DMS 273 (cell line): Measurements from ENCODE around the gene AGTRAP.

Experiments
- DNase-seq: peaks from one replicate; lab custom pipeline; 2025; ENCODE audit not compliant: unreplicated experiment; lab: John Stamatoyannopoulos, UW

Gene AGTRAP

DNA sequence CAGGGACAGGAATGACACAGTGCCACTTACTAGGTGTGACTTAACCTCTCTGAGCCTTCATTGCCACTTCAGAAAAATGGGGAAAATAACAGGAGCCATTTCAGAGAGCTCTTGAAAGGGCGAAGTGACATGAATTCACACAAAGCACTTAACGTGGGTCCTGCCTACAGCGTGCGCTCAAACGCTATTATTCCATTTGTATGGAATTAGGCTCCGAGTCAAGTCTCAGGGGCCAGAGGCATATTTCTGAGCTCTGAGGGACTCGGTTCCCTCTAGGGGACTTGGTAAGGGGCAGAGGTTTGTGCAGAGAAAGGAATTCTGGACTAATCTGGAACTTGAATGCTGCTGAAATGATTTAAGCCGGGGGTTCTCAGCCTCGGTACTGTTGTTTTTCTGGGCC, 30.3 kb upstream of the AGTRAP start:
- DNase-seq: no peak

DNA sequence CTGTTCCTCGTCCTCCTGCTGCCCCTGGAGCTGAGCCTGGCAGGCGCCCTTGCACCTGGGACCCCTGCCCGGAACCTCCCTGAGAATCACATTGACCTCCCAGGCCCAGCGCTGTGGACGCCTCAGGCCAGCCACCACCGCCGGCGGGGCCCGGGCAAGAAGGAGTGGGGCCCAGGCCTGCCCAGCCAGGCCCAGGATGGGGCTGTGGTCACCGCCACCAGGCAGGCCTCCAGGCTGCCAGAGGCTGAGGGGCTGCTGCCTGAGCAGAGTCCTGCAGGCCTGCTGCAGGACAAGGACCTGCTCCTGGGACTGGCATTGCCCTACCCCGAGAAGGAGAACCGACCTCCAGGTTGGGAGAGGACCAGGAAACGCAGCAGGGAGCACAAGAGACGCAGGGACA, 29.6 kb upstream of the AGTRAP start:
- no peak for DNase-seq

DNA sequence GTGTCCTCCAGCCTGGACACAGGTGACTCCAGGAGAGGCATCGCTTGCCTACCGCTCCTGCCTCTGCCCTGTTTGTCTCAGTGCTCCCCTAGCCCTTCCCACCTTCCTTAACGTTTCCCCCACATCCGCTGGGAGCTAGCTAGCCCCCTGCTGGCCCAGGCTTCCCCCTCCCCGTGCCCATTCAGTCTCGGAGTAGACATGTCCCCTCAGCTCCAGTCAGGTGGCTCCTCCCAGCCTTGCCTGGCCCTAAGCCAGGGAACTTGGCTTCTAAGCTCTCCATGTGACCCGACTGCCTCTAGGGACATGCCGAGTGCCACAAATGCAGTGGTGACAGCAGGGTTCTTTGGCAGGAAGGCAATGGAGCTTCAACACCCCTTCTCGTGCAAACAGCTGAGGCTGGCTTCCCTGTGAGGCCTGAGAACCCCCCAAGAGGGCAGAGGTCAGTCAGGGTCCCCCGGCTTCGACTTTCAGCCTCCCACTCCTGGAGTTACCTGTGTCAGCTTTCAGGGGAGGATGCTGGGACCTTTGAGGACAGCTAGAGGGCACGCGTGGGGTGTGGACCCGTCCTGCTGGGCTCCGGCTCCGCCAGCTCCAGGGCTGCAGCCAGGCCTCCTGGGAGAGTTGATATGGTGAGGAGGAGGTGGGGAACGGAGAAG, 28.2 kb upstream of the AGTRAP start:
- DNase-seq: peak; percentile 75

DNA sequence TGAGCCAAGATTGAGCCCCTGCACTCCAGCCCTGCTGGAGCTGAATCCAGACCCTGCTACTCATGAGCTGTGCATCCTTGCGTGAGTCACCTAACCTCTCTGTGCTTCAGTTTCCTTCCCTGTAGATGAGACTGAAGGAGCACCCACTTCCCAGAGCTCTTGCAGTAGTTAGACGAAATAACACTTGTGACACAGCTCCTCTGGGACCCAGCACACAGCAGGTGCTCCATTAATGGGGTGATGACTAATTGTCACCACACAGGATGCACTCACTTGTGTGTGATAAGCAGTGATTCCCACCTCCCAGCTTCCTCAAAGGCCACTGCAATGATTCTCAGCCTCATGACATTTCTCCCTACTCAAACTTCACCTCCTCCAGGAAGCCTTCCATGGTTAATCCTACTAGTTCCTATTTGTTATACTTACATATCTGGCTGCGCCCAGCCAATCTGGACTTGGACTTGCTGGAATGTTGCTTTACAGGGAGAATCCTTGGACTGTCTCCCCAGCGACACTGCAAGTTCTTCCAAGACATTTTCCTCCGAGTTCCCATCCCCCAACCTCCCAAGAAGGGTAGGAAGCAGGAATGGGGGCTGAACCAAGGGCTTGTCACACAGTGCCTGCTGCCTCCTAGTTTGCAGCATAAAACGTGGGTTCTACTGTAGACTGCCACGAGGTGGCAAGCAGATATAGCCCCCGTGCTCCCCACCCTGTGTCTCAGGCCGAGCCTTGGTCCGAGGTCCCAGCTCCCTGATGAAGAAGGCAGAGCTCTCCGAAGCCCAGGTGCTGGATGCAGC, 27.2 kb upstream of the AGTRAP start:
- no peak for DNase-seq

DNA sequence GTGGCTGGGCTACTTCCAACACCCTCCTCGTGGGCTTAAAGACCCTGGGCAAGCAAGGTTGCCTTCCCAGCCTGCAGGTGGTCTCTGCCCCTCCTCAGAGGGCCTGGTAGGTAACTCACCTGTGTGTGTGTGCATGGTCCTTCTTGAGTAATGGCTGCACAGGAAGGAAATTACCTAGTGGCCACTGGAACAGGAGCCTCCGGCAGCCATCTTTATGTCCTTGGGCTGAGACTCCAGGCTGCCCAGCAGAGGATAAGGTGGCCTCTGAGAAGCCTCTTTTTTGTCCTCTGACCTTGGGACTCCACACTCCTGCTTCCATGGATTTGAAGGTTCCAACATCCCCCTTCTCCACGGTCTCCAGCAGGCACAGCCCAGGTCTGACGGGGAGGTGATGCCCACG, 24.4 kb upstream of the AGTRAP start:
- no peak for DNase-seq

DNA sequence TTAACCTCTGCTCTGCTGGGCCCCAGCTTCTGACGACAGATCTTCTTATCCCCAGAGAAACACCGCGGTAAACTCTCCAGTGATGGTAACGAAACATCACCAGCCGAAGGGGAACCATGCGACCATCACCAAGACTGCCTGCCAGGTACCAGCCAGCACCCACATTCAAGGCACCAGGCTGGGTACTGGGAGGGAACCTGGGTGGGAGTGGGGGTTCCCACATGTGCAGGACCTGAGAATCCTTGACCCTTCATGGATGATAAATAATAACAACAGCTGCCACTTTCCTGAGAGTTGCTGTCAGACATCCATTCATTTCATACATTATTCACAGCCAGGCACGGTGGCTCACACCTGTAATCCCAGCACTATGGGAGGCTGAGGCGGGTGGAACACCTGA, 23.7 kb upstream of the AGTRAP start:
- DNase-seq: no peak

DNA sequence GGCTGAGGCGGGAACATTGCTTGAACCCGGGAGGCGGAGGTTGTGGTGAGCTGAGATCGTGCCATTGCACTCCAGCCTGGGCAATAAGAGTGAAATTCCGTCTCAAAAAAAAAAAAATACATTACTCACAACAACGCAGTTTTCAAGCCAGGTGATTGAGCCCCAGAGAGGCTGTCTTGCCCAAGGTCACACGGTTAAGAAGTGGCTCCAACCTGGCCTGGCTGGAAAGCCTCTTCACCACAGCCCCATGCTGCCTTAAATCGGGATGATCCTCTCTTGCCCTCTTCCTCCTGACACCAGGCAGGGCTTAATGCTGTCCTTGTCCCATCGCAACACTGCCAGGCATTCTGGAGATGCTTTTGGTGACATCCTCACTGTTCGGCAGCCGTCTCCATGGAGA, 22.8 kb upstream of the AGTRAP start:
- DNase-seq: no peak

DNA sequence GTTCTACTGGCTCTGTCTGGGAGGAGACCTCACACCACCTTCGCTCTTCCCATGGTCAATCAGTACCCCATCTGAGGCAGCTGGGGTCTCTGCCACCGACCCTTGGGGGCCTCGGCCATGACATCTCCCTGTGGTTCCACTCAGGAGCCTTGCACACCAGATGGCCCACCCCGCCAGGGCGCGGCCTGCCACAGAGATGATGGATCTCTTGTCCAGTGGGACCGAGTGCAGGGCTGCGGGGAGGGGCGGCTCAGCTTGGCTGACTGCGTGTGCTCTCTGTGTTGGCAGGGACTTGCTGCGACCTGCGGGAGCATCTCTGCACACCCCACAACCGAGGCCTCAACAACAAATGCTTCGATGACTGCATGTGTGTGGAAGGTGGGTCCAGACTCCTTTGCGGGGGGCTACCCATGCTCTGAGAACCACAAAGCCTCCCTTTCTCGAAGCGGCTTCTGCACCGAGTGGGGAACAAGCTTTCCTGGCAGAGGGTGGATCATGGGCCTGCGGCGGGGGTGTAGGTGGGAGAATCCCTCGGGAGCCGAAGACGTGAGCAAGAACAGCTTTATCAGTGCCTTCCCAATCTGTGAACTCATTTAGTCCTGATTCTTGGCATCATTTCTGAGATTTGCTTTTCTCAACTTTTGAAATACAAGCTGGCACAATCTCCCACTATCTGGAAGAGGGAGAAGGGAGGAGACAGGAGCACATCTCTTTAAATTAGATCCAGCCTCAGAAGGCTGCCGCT, 20.9 kb upstream of the AGTRAP start:
- peak; percentile 85 for DNase-seq

DNA sequence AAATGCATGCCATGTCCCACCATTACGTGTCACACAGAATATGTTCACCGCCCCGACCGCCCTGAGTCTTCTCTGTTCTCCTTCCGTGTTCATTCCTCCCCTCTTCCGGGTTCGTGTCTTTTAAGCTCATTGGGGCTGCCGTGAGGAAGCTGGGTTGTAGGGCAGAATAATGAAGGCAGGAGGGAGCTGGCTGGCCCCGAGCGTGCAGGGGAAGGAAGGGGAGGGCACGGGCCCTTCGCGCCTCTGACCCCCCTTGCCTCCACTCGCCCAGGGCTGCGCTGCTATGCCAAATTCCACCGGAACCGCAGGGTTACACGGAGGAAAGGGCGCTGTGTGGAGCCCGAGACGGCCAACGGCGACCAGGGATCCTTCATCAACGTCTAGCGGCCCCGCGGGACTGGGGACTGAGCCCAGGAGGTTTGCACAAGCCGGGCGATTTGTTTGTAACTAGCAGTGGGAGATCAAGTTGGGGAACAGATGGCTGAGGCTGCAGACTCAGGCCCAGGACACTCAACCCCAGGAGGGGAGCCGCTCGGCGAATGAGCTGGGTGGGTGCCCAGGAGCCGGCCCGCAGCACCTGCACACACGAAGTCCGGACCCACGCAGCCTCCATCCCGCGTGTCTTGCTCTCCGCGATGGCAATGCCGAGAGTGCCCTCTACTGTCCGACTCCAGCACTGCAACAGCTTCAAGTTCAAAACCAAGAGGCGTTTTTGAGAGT, 16.5 kb upstream of the AGTRAP start:
- DNase-seq: peak; percentile 87

DNA sequence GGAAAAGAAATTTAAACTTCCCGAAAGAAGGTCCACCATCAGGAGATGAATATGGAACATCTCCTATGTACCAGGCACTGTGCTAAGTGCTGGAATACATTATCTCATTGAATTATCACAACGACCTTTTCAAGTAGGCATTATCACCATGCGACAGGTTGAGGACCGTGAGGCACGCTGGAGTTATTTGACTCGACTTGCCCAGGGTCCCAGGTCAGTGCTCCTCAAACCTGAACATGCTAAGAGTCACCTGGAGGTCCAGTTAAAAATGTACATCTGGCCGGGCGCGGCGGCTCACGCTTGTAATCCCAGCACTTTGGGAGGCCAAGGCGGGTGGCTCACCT, 15.9 kb upstream of the AGTRAP start:
- no peak for DNase-seq

DNA sequence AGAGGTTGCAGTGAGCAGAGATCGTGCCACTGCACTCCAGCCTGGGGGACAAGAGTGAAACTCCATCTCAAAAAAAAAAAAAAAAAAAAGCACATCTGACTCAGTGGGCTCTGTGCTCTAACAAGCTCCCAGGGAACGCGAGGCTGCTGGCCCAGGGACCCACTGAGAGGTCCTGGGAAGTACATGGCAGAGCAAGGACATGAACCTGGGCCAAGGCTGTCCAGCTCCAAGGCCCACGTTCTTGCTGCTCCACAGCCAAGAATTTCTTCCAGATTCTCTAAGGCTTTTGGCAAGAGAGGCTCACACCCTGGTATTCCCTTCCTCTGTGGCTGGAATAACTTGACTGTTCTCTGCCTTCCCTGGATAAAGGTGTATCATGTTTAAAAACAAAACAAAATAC, 15.4 kb upstream of the AGTRAP start:
- DNase-seq: no peak

DNA sequence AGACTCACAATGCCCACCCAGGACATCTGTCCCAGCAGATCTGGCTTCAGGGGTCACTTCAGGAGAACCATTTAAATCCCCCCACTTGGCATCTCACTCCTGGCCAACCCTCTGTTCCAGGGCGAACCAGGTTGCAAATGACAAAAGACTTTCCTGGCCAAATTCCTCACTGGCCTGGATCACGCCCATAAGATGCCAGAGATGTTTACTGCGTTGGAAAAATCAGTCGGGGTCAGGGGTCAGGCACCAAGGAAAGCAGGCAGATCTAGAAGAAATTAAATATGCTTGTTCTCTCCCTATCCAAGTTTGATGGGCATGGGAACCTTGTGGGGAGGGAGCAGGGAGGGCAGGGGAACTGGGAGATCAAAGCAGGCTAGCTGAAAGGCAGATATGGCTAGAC, 14.6 kb upstream of the AGTRAP start:
- DNase-seq: no peak

DNA sequence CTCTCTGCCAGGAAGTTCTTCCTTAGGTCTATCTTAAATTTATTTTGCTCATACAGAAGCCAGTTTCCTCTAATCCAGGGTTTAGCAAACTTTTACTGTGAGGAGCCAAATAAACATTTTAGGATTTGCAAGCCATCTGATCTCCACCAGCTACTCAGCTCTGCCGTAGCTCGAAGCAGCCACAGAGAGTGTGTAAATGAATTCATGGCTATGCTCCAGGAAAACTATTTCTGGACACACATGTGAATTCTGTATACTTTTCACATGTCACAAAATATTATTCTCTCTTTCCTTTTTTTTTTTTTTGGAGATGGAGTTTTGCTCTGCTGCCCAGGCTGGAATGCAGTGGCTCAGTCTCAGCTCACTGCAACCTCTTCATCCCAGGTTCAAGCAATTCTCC, 13.4 kb upstream of the AGTRAP start:
- DNase-seq: no peak

DNA sequence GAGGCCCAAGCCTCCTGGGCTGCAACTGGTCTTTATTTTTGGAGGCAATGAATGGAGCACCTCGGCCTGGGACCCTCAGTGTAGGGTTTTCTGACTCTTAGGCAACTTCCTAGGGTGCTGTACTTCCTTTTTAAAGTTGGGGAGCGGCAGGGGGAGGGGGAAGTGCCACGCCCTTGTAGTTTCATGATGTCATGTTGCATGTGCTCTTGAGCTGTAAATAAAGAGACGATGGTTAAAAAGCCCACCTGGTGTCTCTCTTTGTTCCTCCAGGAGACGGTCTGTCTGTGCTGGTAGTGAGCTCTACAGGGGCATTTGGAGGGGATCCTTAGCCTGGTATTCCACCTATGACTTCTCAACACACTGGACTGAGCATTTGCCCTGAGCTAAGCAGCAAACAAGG, 10.3 kb upstream of the AGTRAP start:
- DNase-seq: no peak

DNA sequence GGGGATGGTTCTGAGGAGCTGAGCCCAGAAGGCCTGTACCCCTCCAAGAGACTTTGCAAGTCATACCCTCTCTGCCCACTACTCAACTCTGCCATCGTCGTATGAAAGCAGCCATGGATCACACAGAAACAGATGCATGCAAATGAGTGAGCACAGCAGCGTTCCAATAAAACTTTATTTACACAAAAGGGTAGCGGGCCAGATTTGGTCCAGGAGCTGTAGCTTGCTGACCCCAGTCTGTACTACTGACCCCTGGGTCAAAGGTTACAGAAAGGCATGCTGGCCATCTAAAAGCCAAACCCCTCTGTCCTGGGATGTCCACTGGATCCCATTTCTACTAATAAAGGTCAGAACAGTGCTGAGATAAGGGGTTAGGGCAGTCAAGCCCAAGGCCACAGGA, 8.8 kb upstream of the AGTRAP start:
- no peak for DNase-seq

DNA sequence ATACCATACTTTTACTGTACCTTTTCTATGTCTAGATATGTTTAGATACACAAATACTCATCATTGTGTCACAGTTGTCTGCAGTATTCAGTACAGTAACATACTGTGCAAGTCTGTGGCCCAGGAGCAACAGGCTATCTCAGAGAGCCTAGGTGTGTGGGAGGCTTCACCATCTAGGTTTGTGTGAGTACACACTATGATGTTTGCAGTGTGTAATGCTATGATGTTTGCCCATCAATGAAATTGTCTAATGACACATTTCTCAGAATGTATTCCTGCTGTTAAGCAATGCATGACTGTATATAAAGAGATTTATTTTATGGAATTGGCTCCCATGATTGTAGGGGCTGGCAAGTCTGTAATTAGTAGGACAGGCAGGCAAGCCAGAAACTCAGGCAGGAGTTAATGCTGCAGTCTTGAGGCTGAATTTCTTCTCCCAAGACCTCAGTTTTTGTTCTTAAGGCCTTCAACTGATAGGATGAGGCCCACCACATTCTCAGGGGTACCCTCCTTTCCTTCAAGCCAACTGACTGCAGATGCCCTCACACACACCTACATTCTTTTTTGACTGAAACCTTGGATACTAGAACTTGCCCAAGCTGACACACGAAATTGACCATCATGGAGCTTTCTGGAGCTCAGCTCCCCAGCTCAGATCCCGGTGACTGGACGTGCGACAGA, 7.7 kb upstream of the AGTRAP start:
- DNase-seq: no peak

DNA sequence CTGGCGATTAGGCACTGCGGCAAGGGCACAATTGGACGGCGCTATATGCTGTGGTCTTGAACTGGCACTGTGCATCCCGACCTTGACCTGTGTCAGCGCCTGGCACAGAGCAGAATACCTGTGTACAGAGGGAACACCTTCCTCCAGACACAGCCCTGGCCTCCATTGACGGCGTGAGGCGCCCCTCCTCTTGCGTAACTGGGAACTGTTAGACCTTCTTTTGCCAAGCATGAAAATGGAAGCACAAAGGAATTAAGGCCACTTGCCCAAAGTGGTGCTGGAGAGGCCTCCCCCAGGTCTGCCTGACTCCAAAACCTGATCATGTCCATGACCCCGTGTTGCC, 6.8 kb upstream of the AGTRAP start:
- no peak for DNase-seq

DNA sequence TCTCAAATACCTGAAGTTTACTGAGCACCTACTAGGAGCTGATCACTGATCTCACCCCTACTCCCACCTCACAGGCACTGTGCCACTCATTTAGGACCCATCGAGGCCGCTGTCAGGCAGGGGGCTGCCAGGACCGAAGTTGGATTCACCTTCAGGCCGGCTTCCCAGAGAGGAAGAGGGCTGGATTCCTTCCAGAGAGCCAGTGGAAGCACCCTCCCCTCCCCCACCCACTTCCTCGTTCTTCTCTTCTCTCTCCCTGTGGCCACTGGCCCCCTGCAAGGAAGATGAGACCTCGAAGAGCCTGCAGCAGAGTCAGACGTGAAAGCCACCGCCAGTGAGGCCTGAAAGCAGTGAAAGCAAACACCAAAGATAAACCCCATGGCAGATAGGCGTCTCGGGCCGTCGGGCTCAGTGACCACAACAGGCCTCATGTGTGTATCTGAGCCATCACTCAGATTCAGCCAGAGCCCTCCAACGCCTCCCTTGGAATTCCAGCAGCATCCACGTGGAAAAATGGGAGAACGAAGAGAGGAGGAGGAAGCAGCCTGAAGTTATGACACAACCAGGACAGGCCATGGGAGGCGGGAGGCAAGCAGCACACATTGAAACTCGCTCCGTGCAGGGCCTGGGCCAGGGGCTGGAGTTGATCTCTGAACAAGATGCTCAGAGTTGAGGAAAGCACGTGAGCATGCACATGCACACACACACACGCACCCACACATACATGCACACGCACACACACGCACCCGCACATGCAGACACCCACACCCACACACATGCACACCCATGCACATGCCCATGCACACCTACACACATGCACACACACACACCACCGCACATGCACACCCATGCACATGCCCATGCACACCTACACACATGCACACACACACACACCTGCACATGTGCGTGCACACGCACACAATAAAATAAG, 6.2 kb upstream of the AGTRAP start:
- no peak for DNase-seq

DNA sequence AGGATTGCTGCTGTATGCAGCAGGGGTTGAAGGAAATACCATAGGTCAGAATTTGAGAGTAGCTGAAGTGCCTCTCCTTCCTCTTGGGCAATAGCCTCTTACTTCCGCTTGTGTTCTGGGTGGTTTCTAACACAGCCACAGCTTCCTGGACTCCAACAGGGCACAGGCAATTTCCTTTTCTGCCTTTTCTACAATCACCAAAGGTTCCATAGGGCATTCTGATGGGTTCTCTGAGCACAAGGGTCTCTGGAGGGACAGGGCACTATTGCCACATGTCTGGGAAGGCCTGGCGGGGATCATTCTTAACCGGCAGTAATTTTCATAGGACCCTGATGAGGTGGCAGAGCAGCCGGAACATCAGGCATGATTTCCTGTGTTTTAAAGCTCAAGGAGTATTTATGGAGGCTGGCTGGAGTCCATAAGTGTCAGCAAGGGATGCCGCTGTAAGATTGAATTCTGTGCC, 5.5 kb upstream of the AGTRAP start:
- no peak for DNase-seq

DNA sequence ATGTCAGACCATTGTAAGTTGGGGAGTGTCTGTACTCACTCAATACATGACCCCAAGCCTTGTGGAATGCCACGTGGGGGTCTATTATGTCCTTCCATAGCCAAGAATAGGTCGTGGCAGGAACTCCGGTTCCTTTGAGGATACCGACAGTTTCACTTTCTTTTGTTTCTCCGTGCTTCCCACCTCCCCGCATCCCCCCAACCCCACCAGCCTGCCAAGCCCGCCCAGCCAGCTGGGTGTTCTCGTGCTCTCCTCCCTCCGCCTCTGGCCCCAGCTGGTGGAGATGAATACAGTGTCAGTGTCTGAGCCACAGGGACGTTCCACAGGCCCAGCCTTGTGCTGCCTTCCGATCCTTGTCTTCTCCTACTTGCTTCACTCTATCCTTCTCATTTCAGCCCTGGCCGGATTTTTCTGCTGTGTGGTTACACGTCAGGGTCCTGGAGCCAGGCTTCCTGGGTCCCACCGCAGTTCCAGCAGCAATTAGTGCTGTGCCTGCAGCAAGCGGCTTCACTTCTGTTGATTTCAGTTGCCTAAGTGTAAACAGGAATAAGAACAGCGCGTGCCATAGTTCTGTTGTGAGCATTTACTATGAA, 4.1 kb upstream of the AGTRAP start:
- peak; percentile 63 for DNase-seq
